MM.1S (cell line): Measurements from ENCODE around the gene ARMS2.

Experiments
- DNase-seq: peaks from one replicate; pipeline ENCODE4 v3.0.0-alpha.2; 2015
- H2AFZ ChIP-seq: fragments of 300-600 bp; sonication (generic); 2 replicates; pipeline ENCODE4 v1.6.0; 2016; ENCODE audit warnings: antibody characterized with exemption, low read length
- H3F3A ChIP-seq: fragments of 300-600 bp; sonication (generic); 2 replicates; pipeline ENCODE4 v1.6.1; 2016; ENCODE audit warnings: mild to moderate bottlenecking, antibody characterized with exemption, low read length, moderate library complexity, mixed read lengths; ENCODE audit not compliant: insufficient read depth
- H3K27ac ChIP-seq: fragments of 300-600 bp; sonication (generic); 2 replicates; pipeline ENCODE4 v1.5.1; 2016; ENCODE audit warnings: mild to moderate bottlenecking, low read length
- H3K27me3 ChIP-seq: fragments of 300-600 bp; sonication (generic); replicated peaks from 2 replicates; pipeline ENCODE4 v1.6.0; 2016; ENCODE audit warnings: low read length; ENCODE audit not compliant: insufficient read depth
- H3K36me3 ChIP-seq: fragments of 300-600 bp; sonication (generic); replicated peaks from 2 replicates; pipeline ENCODE4 v1.6.1; 2016; ENCODE audit warnings: mild to moderate bottlenecking, low read length, mixed read lengths; ENCODE audit not compliant: insufficient read depth
- H3K4me1 ChIP-seq: fragments of 300-600 bp; sonication (generic); 2 replicates; pipeline ENCODE4 v1.6.1; 2016; ENCODE audit warnings: low read length, mixed read lengths
- H3K4me2 ChIP-seq: fragments of 300-600 bp; sonication (generic); 2 replicates; pipeline ENCODE4 v1.6.0; 2016; ENCODE audit warnings: low read depth, low read length
- H3K4me3 ChIP-seq: fragments of 300-600 bp; sonication (generic); 2 replicates; pipeline ENCODE4 v1.5.1; 2016; ENCODE audit warnings: low read length, mixed read lengths
- H3K79me2 ChIP-seq: fragments of 300-600 bp; sonication (generic); 2 replicates; pipeline ENCODE4 v1.6.1; 2016; ENCODE audit warnings: mixed run types, low read length, mixed read lengths
- H3K9ac ChIP-seq: fragments of 300-600 bp; sonication (generic); 2 replicates; pipeline ENCODE4 v1.6.1; 2016; ENCODE audit warnings: low read length, mixed read lengths
- H3K9me2 ChIP-seq: fragments of 300-600 bp; sonication (generic); replicated peaks from 2 replicates; pipeline ENCODE4 v1.6.1; 2016; ENCODE audit warnings: mild to moderate bottlenecking, low read length, mixed read lengths; ENCODE audit not compliant: insufficient read depth
- H3K9me3 ChIP-seq: fragments of 300-600 bp; sonication (generic); replicated peaks from 2 replicates; pipeline ENCODE4 v1.6.1; 2016; ENCODE audit warnings: mild to moderate bottlenecking, low read length, mixed read lengths; ENCODE audit not compliant: insufficient read depth
- H4K20me1 ChIP-seq: fragments of 300-600 bp; sonication (generic); 2 replicates; pipeline ENCODE4 v1.6.1; 2016; ENCODE audit warnings: mild to moderate bottlenecking, low read length, moderate library complexity, mixed read lengths; ENCODE audit not compliant: insufficient read depth
- EZH2 ChIP-seq: fragments of 300-600 bp; sonication (generic); optimal IDR thresholded peaks from 2 replicates; pipeline ENCODE3; 2017; ENCODE audit warnings: low read depth, mild to moderate bottlenecking, antibody characterized with exemption, low read length, mixed read lengths
- EZH2phosphoT487 ChIP-seq: fragments of 300-600 bp; sonication (generic); IDR thresholded peaks from 2 replicates; pipeline ENCODE4 v1.6.1; 2018; ENCODE audit warnings: antibody characterized with exemption, low read length
- TF ChIP-seq, protein P1 (sequence below): fragments of 300-600 bp; sonication (generic); IDR thresholded peaks from 2 replicates; pipeline ENCODE4 v1.5.1; 2016; ENCODE audit warnings: antibody characterized with exemption, low read length, mixed read lengths

ARMS2 gene

DNA sequence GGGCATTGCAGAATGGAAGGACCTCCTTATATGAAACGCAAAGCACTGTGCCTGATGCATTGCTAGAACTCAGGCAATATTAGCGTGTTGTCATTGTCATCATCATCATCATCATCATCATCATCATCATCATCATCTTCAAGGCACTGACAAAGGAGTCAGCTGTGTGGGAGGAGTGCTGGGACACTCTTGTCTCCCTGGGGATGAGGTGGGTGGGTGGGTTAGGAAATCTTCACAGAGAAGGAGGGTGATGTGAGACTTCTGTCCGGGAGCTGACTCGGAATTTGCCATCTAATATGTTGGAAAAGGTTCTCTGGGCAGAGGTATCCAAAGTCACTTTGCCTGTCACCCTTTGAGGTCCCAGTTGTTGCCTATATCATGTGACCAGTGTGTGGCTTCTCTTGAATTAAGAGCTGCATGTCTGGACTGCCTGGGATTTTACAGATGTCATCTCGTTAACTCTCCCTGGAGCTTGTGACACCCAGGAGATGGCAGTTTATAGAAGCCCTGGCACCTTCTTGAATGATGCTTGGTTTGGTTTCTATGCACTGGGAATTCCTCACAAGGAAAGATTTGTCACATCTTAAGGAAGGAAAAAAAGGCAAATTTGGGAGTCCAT, 14.0 kb downstream of the ARMS2 start:
- DNase-seq = no peak
- TF ChIP-seq, protein P1, sequence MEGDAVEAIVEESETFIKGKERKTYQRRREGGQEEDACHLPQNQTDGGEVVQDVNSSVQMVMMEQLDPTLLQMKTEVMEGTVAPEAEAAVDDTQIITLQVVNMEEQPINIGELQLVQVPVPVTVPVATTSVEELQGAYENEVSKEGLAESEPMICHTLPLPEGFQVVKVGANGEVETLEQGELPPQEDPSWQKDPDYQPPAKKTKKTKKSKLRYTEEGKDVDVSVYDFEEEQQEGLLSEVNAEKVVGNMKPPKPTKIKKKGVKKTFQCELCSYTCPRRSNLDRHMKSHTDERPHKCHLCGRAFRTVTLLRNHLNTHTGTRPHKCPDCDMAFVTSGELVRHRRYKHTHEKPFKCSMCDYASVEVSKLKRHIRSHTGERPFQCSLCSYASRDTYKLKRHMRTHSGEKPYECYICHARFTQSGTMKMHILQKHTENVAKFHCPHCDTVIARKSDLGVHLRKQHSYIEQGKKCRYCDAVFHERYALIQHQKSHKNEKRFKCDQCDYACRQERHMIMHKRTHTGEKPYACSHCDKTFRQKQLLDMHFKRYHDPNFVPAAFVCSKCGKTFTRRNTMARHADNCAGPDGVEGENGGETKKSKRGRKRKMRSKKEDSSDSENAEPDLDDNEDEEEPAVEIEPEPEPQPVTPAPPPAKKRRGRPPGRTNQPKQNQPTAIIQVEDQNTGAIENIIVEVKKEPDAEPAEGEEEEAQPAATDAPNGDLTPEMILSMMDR = no peak
- TF ChIP-seq EZH2phosphoT487 (no peak), EZH2 (no peak)
- H3F3A ChIP-seq = no peaks in the 10 kb centered on the region
- no peak overlapping the region for H3K27ac ChIP-seq
- H3K9me3 ChIP-seq = no peaks in the 10 kb centered on the region
- no peaks in the 10 kb centered on the region for H4K20me1 ChIP-seq
- no peaks in the 10 kb centered on the region for H3K36me3 ChIP-seq
- no peak overlapping the region for H3K4me3 ChIP-seq
- H3K27me3 ChIP-seq = peaks cover 4% of the 10 kb centered on the region; the same call in 1 of the 2 replicates
- H3K4me2 ChIP-seq = no peak overlapping the region
- no peak overlapping the region for H2AFZ ChIP-seq
- H3K4me1 ChIP-seq = no peaks in the 10 kb centered on the region
- no peak overlapping the region for H3K9ac ChIP-seq
- no peaks in the 10 kb centered on the region for H3K9me2 ChIP-seq
- H3K79me2 ChIP-seq = no peaks in the 10 kb centered on the region

DNA sequence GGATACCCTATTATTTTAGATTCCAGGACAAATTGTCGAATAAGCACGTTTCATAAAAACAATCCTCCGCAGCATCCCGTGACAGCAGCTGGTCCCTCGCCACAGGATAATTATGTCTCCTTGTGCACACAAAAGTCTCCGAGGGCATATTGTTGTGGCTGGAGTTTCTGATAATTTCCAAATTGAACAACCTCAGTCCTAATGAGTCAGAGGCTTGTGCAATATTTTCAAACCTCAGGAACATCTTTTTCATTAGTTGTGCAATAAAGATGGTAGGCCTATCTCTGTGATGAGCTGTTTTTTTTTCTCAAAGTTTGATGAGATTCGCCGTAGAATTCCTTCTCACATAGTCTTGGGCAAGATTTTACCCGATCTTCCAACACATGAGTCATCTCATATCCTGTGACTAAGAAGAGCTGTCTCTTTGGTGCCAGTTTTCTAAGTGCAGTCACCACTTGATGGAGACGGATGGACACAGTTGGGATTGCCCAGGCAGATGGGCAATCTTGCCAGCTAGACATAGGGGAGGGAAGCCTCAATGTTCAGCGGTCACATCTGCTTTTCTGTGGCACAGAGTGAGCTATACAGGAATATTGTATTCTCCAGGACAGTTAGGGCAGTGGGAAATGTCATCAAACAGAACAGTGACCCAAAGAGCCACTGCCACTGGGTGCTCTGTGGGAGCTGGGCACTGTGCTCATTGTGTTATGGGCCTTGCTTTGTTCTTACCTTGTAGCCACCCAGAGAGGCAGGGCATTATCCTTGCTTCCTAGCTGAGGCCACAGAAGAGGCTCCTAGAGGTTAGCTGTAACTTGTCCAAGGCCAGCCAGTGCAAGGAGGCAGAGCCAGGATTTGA, 14.7 kb downstream of the ARMS2 start:
- no peak overlapping the region for H3K27ac ChIP-seq
- H2AFZ ChIP-seq = no peak overlapping the region
- TF ChIP-seq, protein P1 = no peak
- TF ChIP-seq EZH2phosphoT487 = no peak
- TF ChIP-seq EZH2 = no peak
- H3K4me1 ChIP-seq = no peaks in the 10 kb centered on the region
- no peaks in the 10 kb centered on the region for H3K9me3 ChIP-seq
- no peak overlapping the region for H3K9ac ChIP-seq
- no peaks in the 10 kb centered on the region for H3F3A ChIP-seq
- no peak overlapping the region for H3K4me2 ChIP-seq
- H4K20me1 ChIP-seq = no peaks in the 10 kb centered on the region
- H3K9me2 ChIP-seq = no peaks in the 10 kb centered on the region
- no peaks in the 10 kb centered on the region for H3K36me3 ChIP-seq
- no peak for DNase-seq
- no peaks in the 10 kb centered on the region for H3K79me2 ChIP-seq
- H3K4me3 ChIP-seq = no peak overlapping the region
- peaks cover 6% of the 10 kb centered on the region; the same call in 1 of the 2 replicates for H3K27me3 ChIP-seq

DNA sequence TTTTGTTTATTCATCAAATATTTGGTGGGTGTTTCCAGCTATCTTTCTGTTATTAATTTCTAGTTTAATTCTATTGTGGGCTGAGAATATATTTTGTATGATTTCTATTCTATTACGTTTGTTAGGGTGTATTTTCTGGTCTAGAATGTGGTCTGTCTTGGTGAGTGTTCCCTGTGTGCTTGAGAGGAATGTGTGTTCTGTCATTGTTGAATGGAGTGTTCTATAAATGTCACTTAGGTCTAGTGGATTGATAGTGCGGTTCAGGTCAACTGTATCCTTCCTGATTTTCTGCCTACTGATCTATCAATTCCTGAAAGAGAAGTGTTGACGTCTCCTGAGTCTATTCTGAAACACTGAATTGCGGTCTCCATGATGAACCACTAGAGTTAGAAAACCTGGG, 15.4 kb downstream of the ARMS2 start:
- no peak overlapping the region for H3K4me2 ChIP-seq
- H3K27me3 ChIP-seq = peaks cover 13% of the 10 kb centered on the region; the same call in 1 of the 2 replicates
- H3K4me3 ChIP-seq = no peak overlapping the region
- H3K79me2 ChIP-seq = no peaks in the 10 kb centered on the region
- H3K9me3 ChIP-seq = no peaks in the 10 kb centered on the region
- no peaks in the 10 kb centered on the region for H3K9me2 ChIP-seq
- H3K4me1 ChIP-seq = no peaks in the 10 kb centered on the region
- no peaks in the 10 kb centered on the region for H3K36me3 ChIP-seq
- no peak overlapping the region for H3K27ac ChIP-seq
- H4K20me1 ChIP-seq = no peaks in the 10 kb centered on the region
- TF ChIP-seq EZH2phosphoT487 (no peak), EZH2 (no peak)
- TF ChIP-seq, protein P1 = no peak
- no peaks in the 10 kb centered on the region for H3F3A ChIP-seq
- H2AFZ ChIP-seq = no peak overlapping the region
- DNase-seq = no peak
- H3K9ac ChIP-seq = no peak overlapping the region
